Cortex of kidney (tissue), 1 donor: Measurements from ENCODE around the gene ETF1.

Source experiments
- DNase-seq: peaks from one replicate; lab custom pipeline; 2025; lab: John Stamatoyannopoulos, UW

Gene ETF1

GRCh38 chr5:138563340-138564118, 20.5 kb upstream of the ETF1 start:
- no peak for DNase-seq

GRCh38 chr5:138560971-138561370, 17.9 kb upstream of the ETF1 start:
- DNase-seq: no peak

- DNase-seq: no peak
Measured at GRCh38 chr5:138559937-138560336, 16.9 kb upstream of the ETF1 start.

GRCh38 chr5:138557677-138558076, 14.6 kb upstream of the ETF1 start:
- DNase-seq: no peak

GRCh38 chr5:138554143-138554542, 11.1 kb upstream of the ETF1 start:
- DNase-seq: no peak

GRCh38 chr5:138553437-138554095, 10.5 kb upstream of the ETF1 start:
- DNase-seq: no peak

- no peak for DNase-seq
Measured at GRCh38 chr5:138552657-138553056, 9.6 kb upstream of the ETF1 start.

GRCh38 chr5:138549414-138549813, 6.4 kb upstream of the ETF1 start:
- no peak for DNase-seq

GRCh38 chr5:138545919-138546562, 3.0 kb upstream of the ETF1 start:
- no peak for DNase-seq

GRCh38 chr5:138544181-138545134, 1.4 kb upstream of the ETF1 start:
- DNase-seq: no peak

- no peak for DNase-seq
Measured at GRCh38 chr5:138543730-138544104, 681 bp upstream of the ETF1 start.

GRCh38 chr5:138542180-138542955, 668 bp downstream of the ETF1 start:
- DNase-seq: no peak

GRCh38 chr5:138541511-138542179, 1.4 kb downstream of the ETF1 start:
- no peak for DNase-seq

- DNase-seq: no peak
Measured at GRCh38 chr5:138539791-138540190, 3.2 kb downstream of the ETF1 start.

- DNase-seq: no peak
Measured at GRCh38 chr5:138538943-138539627, 4.0 kb downstream of the ETF1 start.

- DNase-seq: no peak
Measured at GRCh38 chr5:138536665-138537315, 6.2 kb downstream of the ETF1 start.

- DNase-seq: no peak
Measured at GRCh38 chr5:138536215-138536614, 6.8 kb downstream of the ETF1 start.

- DNase-seq: no peak
Measured at GRCh38 chr5:138533973-138534941, 8.8 kb downstream of the ETF1 start.
